ENCODE results near the gene DIP2B.

The DIP2B gene

DNA sequence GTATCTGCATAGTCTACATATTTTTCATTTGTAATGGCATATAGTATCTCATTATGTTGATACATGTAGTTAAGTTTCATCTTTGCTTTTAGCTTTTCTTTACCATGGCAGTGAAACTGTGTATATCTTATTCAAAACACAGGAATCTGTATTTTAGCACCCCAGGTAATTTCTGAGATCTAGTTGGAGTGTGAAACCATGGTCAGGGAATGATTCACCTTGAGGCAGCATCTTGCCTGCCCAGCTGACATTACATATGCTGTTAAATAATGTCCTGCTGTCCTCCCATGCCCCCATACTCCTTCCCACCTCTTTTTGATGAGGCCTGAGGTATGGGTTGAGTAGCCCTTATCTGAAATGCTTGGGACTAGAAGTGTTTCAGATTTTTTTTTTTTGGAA is 133.7 kb downstream of the DIP2B start:
- DNase-seq (ENCODE audit: low spot score), result no peak

DNA sequence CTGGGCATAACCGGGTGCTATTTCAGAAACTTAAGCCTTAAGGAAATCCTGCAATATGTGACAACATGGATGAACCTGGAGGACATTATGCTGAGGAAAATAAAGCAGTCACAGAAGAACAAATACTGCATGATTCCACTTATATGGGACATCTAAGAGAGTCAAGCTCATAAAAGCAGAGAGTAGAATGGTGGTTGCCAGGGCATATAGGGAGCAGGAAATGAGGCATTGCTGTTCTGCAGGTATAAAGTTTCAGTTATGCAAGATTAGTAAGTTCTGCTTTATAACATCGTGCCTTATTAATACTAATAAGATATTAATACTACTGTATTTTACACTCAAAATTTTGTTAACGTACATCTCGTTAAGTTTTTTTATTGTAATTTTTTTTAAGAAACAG is 134.9 kb downstream of the DIP2B start:
- DNase-seq (ENCODE audit: low spot score), result no peak

DNA sequence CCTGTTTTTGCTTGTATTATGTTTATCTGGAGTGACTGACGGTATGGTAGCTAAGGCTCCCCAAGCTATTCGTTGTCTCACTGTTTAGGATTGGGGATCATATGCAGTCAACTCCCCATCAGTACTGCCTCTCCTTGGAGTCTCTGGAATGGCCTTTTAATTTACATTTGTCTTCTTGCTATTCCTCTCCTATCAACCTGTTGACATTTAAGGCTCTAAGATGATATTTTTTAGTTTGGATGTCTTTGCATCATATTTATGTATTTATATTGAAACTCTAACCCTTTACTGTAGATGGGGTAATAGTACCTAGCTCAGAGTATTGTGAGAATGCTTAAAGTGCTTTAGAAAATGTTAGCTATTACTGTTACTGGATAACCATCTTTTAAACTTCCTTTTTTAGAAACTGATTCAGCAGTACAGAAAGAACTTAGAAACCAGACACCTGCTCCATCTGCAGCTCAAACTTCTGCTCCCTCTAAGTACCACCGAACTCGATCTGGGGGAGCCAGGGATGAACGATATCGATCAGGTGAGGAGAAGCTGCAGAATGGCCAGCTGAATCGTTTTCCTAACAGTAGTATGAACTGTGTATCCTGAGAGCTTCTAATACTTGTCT is 135.6 kb downstream of the DIP2B start:
- no peak for DNase-seq (ENCODE audit: low spot score)

DNA sequence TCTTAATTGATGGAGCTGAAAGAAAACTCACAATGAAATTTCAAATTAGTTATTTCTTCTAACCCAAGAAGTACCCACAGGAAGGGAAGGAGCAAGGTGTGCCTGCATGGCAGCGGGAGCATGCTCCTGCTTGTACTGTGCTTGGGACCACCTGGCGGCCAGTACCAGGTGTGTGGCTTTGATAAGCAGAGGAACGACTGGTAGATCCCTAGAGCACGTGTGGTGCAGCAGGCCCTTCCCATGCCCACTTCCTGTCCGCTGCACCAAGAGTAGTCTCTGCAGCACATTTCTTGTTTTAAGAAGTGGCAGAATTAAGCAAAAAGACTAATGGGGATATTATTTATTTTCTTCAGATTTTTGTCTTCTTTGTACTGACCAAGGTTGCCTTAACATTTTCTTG is 136.8 kb downstream of the DIP2B start:
- DNase-seq (ENCODE audit: low spot score), result no peak

DNA sequence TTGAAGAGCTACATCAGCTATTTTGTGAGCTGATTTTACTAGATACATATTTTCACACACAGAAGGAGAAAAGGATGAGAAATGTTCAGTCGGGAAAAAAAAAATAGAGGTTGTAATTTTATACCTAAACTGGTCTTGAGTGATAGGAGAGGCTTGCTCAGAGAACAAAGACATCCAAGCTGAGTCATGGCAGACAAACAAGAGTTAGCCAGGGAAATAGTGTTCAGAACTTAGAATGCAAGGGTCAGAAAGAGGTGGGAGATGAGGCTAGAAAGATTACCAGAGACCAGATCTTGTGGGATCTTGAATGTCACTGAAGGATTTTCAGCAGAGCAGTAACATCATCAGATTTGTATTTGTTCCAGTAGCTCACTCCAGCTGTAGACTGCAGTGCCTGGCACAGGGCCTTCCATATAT is 137.3 kb downstream of the DIP2B start:
- no peak for DNase-seq (ENCODE audit: low spot score)

DNA sequence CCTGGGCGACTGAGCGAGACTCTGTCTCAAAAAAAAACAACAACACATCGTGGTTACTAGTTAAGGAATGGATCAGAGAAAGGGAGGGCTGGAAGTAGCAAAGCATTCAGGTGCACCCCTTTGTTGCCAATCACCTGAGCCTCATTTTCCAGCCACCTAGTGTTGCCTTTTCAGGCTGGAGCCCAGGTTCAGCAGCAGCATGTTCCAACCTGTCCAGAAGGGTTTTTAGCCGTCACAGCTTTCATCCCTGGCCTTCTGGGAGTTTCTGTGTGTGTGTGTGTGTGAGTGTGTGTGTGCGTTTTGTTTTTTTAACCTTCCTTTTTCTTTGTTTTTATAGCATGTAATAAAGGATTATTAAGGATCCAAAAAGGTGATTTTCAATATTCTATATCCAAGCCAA is 138.0 kb downstream of the DIP2B start:
- DNase-seq (ENCODE audit: low spot score), result no peak

DNA sequence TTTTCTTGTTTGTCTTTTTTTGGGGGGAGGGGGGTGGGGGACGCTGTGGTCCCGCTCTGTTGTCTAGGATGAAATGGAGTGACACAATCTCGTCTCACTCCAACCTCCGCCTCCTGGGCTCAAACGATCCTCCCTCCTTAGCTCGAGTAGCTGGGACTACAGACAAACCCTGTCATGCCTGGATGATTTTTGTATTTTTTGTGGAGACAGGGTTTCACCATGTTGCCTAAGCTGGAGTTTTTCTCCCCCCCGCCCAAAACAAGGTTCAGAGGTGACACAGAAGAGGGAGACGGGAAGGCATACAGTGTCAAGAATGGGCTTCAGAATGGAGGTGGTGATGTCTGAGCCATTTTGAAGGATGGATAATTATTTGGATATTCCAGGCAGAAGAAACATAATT is 142.2 kb downstream of the DIP2B start:
- no peak for DNase-seq (ENCODE audit: low spot score)

DNA sequence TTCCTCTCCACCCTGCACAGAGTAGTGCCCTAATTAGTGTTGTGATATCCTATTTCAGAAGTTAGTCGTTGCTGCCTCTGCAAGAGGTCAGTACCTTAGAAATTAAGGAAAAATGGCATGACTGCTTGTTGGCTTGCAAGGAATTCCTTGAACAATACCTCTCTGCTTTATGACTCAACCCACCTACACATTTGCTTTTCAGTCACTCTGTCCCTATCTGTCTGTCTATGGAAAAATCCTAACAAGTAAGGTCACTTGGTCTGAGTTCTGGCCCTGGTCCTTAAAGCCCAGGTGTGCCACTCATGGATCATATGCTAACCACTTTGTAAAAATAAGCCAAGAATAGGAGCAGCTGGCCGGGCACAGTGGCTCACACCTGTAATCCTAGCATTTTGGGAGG is 142.7 kb downstream of the DIP2B start:
- no peak for DNase-seq (ENCODE audit: low spot score)

DNA sequence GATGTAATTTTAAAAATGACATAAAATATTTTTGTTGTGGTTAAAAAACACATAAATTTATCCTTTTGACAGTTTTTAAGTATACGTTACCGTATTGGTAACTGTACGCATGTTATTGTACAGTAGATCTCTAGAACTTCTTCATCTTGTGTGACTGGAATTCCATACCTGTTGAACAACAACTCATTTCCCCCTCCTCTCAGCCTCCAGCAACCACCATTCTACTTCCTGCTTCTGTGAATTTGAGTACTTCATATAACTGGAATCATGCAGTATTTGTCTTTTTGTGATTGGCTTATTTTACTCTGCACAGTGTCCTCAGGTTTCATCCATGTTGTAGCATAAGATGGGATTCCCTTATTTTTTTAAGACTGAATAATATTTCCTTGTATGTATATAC is 145.5 kb downstream of the DIP2B start:
- DNase-seq (ENCODE audit: low spot score), result no peak

DNA sequence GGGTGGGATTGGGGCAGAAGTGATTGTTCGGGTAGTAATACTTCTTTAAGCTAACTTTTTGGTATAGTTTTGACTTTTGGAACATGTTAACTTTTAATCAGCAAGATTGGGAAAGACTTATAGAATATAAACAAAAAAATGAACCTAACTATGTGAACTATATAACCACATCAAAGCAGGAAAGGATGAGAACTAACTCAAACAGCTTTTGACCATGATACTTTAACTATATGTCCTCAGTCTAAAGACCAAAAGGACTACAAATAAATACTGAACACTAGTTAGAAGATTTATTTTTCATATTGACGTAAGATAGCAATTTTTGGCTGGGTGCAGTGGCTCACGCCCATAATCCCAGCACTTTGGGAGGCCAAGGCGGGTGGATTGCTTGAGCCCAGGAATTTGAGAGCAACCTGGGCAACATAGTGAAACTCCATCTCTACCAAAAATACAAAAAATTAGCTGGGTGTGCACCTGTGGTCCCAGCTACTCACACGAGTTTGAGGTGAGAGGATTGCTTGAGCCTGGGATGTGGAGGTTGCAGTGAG is 150.7 kb downstream of the DIP2B start:
- DNase-seq (ENCODE audit: low spot score), result no peak

DNA sequence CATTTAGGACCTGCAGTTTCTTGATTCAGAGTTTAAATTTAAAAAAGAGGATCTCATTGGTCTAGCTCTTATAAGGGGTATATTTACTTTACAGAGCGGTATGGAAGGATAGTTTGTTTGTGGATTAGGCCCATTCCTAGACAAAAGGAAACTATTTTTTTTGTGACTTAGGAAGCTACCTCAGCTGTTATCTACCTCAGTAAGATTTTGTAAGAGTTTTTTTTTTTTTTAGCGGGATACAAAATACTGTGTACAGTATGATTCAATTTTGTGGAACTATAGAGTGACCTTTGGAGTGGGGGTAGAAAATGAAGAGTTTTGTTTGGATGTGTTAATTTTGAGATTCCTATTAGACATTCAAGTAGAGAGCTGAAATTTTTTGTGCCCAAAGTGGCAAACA is 154.5 kb downstream of the DIP2B start:
- no peak for DNase-seq (ENCODE audit: low spot score)

DNA sequence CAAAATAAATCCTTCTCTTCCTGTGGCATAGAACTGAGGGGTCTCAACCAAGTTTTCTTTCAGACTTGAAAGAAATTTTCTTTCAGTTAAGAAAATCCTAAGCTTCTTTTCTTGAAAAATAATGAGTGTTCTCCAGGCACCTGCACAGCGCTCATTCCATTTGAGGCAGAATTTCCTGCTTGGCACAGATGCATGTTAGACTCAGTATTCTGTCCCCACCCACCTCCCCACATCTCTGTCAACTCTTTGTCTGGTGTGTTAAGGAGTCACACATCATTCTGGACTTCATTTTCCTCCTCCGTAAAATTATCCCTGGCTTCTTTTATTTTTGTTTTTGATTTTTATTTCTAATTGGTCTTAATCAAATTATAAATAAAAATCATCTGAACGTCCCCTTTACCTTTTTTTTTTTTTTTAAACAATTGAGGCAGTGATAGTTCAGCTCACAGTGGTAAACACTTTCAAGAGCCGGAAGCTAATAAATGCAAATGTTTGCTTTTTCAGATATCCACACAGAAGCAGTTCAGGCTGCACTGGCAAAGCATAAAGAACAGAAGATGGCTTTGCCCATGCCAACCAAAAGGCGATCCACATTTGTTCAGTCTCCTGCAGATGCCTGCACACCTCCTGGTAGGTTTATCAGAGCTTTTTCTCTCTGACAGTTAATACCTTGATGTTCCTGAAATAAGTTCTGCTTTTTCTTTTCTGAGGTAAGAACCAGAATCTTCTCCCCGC is 155.1 kb downstream of the DIP2B start:
- no peak for DNase-seq (ENCODE audit: low spot score)

DNA sequence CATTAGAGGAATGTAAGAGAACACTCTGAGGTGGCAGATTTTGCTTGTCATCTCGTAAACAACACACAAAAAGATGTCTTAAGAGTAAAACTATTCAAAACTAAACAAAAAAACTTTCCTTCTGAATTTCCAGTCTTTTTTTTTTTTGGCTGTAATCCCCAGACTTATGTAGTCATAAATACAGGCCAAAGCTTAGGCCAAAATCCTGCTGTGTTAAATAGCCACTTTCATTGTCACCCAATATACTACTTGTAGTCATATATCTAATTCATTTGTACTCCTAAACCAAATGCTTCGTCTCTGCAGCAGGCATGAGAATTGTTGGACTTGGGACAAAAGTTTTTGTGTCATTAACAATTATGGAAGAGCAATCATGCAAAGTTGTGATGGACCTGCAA is 155.6 kb downstream of the DIP2B start:
- DNase-seq (ENCODE audit: low spot score), result no peak

DNA sequence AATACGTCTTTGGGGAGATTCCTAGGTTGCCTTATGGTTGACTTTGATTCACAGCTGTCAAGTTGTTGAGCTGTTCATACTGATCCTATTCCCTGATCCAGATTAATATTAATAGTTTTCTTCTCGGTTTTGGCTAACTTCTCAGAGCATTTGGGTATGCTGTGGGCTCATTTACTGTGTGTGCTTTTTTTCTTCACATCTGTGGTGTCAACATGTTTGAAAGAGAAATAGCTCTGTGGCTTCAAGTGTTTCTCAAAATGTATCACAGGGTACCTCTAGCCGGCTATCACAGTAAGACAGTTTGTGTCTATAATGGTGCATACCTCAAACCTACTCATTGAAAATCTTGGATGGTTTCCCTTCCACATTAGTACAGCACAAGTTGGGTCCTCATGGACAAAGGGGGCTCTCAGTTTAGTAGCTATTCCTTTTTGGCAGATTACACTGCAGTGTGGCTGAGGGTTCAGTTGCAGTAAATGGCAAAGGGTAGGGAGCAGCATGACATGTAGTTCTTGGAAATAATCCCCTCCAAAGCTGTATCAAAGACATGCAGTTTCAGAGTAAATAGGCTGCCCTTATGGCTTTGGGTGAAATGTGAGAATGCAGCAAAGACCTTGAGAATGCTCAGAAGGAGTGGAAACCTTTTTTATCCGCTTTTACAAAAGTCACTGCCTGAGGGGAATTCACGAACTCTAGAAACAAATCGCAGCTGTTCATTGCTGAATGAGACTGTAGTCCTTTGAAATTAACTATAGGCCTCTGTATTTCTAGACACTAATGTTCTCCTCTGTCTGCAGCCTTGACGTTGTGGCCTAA is 156.7 kb downstream of the DIP2B start:
- no peak for DNase-seq (ENCODE audit: low spot score)

DNA sequence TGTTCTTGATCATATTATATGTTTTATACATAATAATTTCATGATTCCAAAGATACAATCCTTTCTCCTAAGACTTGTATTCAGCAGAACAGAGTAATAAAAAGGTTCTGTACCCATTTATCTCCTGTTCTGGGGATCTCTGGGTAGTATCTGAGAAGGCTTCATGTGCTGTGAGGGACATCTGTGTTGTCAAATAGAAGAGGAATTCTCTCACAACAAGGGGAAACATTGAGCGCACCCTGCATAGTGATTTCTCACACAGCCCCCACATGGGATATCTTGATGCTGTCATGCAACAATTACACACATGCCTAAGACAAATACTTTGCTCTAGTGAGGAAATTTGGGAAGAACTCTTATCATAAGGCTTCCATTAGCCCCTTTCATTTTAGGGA is 157.3 kb downstream of the DIP2B start:
- DNase-seq (ENCODE audit: low spot score), result no peak

DNA sequence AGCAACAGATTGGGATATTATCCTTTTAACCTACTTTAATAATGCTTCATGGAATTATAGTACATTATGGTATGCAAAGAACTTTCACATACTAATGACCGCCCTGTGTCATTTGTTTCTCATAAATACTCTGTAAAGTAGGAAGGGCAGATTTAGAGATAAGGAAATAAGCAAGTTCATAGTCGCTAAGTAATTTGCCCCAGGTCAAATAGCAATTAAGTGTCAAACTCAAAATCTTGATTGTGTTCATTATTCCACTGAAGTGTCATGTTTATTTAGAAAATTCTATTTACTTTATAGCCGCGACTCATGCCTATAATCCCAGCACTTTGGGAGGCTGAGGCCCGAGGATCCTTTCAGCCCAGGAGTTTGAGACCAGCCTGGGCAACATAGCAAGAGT is 160.4 kb downstream of the DIP2B start:
- DNase-seq (ENCODE audit: low spot score), result no peak

DNA sequence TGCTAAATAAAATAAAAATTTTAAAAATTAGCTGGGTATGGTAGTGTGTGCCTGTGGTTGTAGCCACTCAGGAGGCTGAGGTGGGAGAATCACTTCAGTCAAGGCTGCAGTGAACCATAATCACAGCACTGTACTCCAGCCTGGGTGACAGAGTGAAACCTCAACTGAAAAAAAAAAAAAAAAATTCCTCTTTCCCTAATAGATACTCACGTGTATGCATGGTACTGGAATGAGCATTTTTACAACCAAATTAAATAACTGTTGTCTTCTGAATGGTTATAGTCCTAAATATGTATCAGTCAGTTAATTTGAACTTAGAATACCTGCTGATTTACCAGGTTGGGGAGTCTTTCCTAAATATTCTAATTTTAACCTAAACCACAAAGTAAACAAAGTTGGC is 160.8 kb downstream of the DIP2B start:
- DNase-seq (ENCODE audit: low spot score), result no peak

DNA sequence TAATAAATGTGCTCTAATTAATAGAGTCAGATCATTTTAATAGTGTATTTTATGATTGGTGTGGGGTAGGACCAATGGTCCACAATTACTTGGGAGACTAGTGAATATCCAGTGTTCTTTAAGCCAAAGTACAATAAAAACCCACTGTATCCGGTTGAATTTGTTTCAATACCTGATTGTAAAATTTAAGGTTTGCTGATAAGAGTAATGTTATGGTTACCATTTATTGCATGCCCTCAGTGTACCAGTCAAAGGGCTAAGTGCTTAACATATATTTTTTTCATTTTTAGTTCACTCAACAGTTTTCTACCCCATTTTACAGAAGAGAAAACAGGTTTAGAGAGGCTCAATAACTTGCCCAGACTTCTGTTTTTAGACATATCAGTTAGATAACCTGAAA is 161.2 kb downstream of the DIP2B start:
- no peak for DNase-seq (ENCODE audit: low spot score)

DNA sequence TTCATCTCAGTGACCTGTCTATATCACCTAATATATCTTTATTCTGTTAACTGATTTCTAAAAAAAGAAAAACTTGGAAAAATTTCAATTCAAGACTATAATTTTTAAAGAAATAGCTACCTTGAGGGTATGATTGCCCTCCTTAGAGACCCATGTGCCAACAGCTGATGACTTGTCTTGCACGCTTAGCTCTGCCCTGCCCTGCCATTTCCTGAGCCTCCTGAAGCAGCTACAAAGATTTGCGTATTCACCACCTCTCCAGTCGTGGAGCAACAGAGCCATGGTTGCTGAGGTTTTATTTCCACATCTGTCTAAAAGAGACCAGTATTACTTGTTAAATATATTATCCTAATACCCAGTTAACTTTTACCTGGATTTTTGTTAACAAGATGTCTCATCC is 167.4 kb downstream of the DIP2B start:
- DNase-seq (ENCODE audit: low spot score), result no peak

DNA sequence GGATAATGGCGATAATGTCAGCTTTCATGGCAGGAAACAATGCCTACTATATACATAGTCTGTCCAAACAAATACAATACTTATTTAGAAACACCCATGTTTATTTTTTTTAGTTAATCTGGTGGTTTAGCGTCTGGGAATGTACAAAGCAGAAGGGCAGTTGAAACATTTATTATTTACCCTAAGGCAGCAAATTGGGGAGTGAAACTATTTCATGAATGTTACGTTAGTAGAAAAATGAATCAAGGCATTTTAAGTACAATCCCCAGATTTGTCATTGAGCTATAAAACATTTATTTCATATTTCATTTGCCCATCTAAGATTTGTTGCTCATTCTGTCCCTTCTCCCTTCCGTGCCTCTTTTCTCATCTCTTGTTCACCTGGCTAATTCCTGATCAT is 172.0 kb downstream of the DIP2B start:
- no peak for DNase-seq (ENCODE audit: low spot score)

DNA sequence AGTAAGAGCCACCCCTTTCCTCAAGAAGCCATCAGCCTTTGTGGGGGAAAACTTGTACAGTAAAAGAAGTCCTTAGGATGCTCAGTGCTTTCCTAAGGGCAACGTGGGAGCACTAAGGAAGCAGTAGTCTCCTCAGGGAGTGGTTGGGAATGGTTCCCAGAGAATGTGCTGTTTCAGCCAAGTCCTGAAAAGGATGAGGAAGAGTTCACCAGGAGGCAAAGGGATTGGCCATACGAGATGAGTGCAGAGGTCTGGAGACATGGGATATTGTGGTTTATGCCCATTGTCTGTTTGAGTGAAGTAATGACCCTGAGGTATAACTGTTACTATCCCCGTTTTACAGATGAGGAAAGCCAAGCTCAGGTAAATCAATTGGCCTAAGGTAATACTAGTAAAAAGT is 173.1 kb downstream of the DIP2B start:
- no peak for DNase-seq (ENCODE audit: low spot score)

DNA sequence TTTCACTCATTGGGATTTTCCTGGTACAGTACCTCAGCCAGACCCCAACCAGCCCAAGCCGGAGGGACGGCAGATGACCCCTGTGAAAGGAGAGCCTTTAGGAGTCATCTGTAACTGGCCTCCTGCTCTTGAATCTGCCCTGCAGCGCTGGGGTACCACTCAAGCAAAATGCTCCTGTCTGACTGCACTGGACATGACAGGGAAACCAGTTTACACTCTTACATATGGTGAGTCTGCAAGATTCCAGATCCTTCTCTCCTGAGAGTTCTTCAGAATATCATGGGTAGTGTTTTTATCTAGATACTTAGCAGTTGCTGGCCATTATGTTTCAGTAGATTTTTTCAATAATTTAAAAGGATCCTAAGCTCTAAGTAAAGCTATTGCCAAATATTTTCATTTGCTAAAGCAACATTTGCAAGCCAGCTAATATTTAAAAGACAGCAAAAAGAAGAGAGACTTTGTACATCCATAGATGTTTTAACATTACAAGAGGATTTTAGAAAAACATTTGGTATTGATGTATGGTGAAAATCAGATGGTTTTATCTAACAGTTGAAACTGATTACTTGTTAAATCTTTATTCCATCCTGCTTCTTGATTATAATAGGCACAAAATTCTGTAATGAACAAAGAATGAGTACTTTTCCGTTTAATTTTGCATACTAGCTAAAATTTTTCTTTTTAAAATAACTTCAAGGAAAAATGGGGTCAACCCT is 174.0 kb downstream of the DIP2B start:
- no peak for DNase-seq (ENCODE audit: low spot score)

Data from D341Med (cell line).